NCI-H82 treated with DMSO at 0.1 percent for 48 hours (cell line): Measurements from ENCODE around the gene PRH1.

Experiments
- DNase-seq: peaks from one replicate; lab custom pipeline; 2025; ENCODE audit not compliant: unreplicated experiment; lab: John Stamatoyannopoulos, UW

Gene PRH1

DNA sequence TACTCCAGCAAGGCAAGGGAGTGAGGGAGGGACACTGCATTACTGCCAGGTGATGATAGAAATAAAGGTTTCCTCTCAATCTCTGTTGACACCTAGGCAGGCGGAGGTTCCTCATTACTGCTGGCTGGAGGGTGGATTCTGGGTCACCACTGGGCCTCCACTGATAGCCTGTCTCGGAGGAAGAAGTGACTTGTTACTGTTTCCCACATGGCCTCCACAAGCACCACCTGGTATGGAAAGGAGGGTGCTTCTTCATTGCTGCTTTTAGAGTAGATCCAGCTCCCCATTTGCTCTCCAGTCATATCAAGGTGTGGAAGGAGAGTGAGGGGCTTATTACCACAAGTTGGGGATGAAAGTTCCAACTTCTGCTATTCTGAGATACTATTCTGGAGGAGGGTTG lies 41.2 kb downstream of the PRH1 start:
- no peak for DNase-seq

GRCh38 chr12:10838461-10838860 lies 45.6 kb downstream of the PRH1 start:
- DNase-seq = no peak
